Omental fat pad (tissue), 4 donors: ENCODE data around the gene NAA20. TPM values are rescaled to one million over a fixed set of nuclear protein-coding genes. Genes with fewer than 3 reads are reported as not detected.
A peak's percentile ranks its signal among the peaks of the same experiment; 100 is the strongest.

Source experiments
- ATAC-seq: fragments of 150-250 bp; one replicate; pipeline ENCODE4 v1.9.1; 2016; ENCODE audit warnings: mild to moderate bottlenecking, moderate library complexity; ENCODE audit not compliant: low FRiP score
- DNase-seq: peaks from one replicate; pipeline ENCODE4 v3.0.0-alpha.2; 2019; ENCODE audit warnings: low spot score
- total RNA-seq, 4 donors: library from RNA; depleted of rRNA; stranded (reverse); fragments of >200 nt; gene quantifications; one replicate each; pipeline ENCODE4 v1.1.0, GENCODE V29; 2016
- TF ChIP-seq, protein P1 (sequence below), 3 donors: fragments of 450-650 bp; IDR thresholded peaks; one replicate each; pipeline ENCODE4 v1.5.1; 2016 to 2017; ENCODE audit warnings: antibody characterized with exemption in 3 of 3, mild to moderate bottlenecking in 3 of 3, moderate library complexity in 2 of 3

The NAA20 gene
- total RNA-seq, 4 donors from 2014 or later: 21.0 to 60.7 (median 45.8) TPM

- ATAC-seq: peak; percentile 60
- TF ChIP-seq, protein P1, sequence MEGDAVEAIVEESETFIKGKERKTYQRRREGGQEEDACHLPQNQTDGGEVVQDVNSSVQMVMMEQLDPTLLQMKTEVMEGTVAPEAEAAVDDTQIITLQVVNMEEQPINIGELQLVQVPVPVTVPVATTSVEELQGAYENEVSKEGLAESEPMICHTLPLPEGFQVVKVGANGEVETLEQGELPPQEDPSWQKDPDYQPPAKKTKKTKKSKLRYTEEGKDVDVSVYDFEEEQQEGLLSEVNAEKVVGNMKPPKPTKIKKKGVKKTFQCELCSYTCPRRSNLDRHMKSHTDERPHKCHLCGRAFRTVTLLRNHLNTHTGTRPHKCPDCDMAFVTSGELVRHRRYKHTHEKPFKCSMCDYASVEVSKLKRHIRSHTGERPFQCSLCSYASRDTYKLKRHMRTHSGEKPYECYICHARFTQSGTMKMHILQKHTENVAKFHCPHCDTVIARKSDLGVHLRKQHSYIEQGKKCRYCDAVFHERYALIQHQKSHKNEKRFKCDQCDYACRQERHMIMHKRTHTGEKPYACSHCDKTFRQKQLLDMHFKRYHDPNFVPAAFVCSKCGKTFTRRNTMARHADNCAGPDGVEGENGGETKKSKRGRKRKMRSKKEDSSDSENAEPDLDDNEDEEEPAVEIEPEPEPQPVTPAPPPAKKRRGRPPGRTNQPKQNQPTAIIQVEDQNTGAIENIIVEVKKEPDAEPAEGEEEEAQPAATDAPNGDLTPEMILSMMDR (IDR thresholded peaks at IDR 0.05): no peak
- DNase-seq: no peak
These were observed 40.4 kb upstream of the NAA20 start for GRCh38 chr20:19976595-19977372.

- DNase-seq (no peak), ATAC-seq (no peak)
- TF ChIP-seq, protein P1 (IDR thresholded peaks at IDR 0.05): no peak
These were observed 39.8 kb upstream of the NAA20 start for GRCh38 chr20:19977373-19977770.

DNA sequence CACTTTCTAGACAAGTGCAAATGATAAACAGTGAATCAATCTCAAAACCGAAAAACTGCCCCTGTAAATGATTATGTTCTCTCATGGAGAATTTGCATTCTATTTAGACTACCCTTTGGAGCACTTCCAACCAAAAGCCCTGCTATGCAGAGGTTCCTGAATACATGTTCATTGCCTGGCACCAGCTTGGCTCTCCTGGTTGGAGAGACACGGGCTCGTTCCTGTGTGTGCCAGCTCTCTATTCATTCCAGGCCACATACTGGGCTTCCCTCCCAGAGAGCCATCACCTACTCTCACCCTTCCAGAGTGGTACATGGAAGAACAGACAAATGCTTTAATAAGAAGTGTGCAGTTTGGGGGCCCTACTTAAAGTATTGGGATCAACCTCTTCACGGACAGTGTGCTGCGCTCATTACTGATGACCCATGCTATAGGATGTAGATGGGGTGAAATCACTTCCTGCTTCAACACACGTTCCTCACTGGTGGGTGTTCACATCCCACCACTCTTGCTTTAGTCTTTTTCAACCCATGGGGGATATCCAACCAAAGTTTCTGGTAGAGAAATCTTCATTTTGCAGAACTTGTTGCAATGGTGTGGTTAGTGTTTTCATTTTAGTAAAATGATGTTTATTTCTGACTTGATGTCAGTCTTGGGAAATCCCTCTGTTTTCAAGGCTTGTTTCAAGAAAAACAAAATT, 38.5 kb upstream of the NAA20 start:
- TF ChIP-seq, protein P1 (IDR thresholded peaks at IDR 0.05): no peak
- DNase-seq: no peak
- ATAC-seq: no peak

GRCh38 chr20:19981031-19981451, 36.1 kb upstream of the NAA20 start:
- no peak for ATAC-seq
- DNase-seq: no peak

GRCh38 chr20:19986419-19986818, 30.7 kb upstream of the NAA20 start:
- ATAC-seq: peak; percentile 67
- DNase-seq: no peak
- TF ChIP-seq, protein P1 (IDR thresholded peaks at IDR 0.05): no peak

More at GRCh38 chr20:19981031-19981451, 36.1 kb upstream of the NAA20 start:
- TF ChIP-seq, protein P1 (IDR thresholded peaks at IDR 0.05): no peak

DNA sequence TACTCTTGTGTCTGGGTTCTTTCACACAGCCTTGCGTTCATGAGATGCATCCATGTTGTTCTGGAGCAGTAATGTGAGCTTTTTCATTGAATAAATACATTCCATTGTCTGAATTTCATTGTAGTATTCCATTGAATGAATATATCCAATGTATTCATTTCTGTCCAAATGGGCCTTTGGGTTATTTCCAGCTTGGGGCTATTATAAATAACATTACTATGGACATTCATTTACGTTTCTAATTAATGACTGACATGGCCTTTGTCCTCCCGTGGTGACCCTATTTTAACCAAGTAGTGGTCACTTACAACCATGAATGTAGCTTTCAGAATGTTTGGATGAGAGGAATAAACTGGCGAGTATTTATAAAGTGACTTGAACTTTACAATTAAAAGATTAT, 30.1 kb upstream of the NAA20 start:
- DNase-seq (no peak), ATAC-seq (no peak)
- TF ChIP-seq, protein P1 (IDR thresholded peaks at IDR 0.05): no peak
